Activated effector memory CD4-positive, alpha-beta T cell treated with Interleukin-2 at 50 U/mL for 16 hours (primary cell): ENCODE data around the gene KRT15.
"Not testable (repeated sequence)": the region's sequence is repeated elsewhere in the genome, so short reads cannot be mapped to it uniquely, and the experiment has no call there.

Experiments
- DNase-seq: peaks from one replicate; pipeline ENCODE4 v3.0.0-alpha.2; 2020

Gene KRT15

GRCh38 chr17:41542786-41543185, 24.1 kb upstream of the KRT15 start:
- not testable (repeated sequence) for DNase-seq

GRCh38 chr17:41542357-41542756, 23.7 kb upstream of the KRT15 start:
- DNase-seq: no peak

- DNase-seq: no peak
Observed at GRCh38 chr17:41540921-41541625, 22.4 kb upstream of the KRT15 start.

- DNase-seq: no peak
Observed at GRCh38 chr17:41539979-41540701, 21.4 kb upstream of the KRT15 start.

- no peak for DNase-seq
Observed at GRCh38 chr17:41539071-41539492, 20.4 kb upstream of the KRT15 start.

- no peak for DNase-seq
Observed at GRCh38 chr17:41538565-41538991, 19.9 kb upstream of the KRT15 start.

GRCh38 chr17:41537990-41538389, 19.3 kb upstream of the KRT15 start:
- DNase-seq: no peak

GRCh38 chr17:41537614-41537954, 18.9 kb upstream of the KRT15 start:
- no peak for DNase-seq

- no peak for DNase-seq
Observed at GRCh38 chr17:41536741-41537613, 18.3 kb upstream of the KRT15 start.

- DNase-seq: no peak
Observed at GRCh38 chr17:41535764-41536481, 17.2 kb upstream of the KRT15 start.

- no peak for DNase-seq
Observed at GRCh38 chr17:41534899-41535546, 16.3 kb upstream of the KRT15 start.

- no peak for DNase-seq
Observed at GRCh38 chr17:41533613-41534012, 14.9 kb upstream of the KRT15 start.

GRCh38 chr17:41532947-41533570, 14.4 kb upstream of the KRT15 start:
- DNase-seq: no peak

- no peak for DNase-seq
Observed at GRCh38 chr17:41531993-41532392, 13.3 kb upstream of the KRT15 start.

GRCh38 chr17:41530062-41531048, 11.7 kb upstream of the KRT15 start:
- DNase-seq: no peak

- no peak for DNase-seq
Observed at GRCh38 chr17:41529491-41529915, 10.8 kb upstream of the KRT15 start.

- no peak for DNase-seq
Observed at GRCh38 chr17:41528959-41529353, 10.3 kb upstream of the KRT15 start.

- DNase-seq: no peak
Observed at GRCh38 chr17:41527063-41528023, 8.7 kb upstream of the KRT15 start.

- no peak for DNase-seq
Observed at GRCh38 chr17:41524261-41524660, 5.6 kb upstream of the KRT15 start.
